ENCODE measurements around the gene PYGO1.
"Not testable (repeated sequence)": the region's sequence is repeated elsewhere in the genome, so short reads cannot be mapped to it uniquely, and the experiment has no call there.

The PYGO1 gene

GRCh38 chr15:55601374-55601773 lies 13.2 kb upstream of the PYGO1 start:
- H3K36me3 ChIP-seq (ENCODE audit: insufficient read depth, low read length): no peaks in the 10 kb centered on the region
- no peak overlapping the region for H3K4me2 ChIP-seq (ENCODE audit: low read depth, low read length, poor library complexity, severe bottlenecking)
- H3K4me1 ChIP-seq (ENCODE audit: insufficient read depth, low read length, poor library complexity, severe bottlenecking): no peaks in the 10 kb centered on the region
- no peak overlapping the region for H3K4me3 ChIP-seq (ENCODE audit: low read length, poor library complexity, severe bottlenecking)
- no peaks in the 10 kb centered on the region for H3F3A ChIP-seq (ENCODE audit: low read depth)
- H3K9me2 ChIP-seq (replicated peaks; ENCODE audit: low read depth, low read length): no peaks in the 10 kb centered on the region
- no peaks in the 10 kb centered on the region for H3K79me2 ChIP-seq (ENCODE audit: insufficient read depth, low read length)
- H2AFZ ChIP-seq (ENCODE audit: low read length): no peak overlapping the region
- no peaks in the 10 kb centered on the region for H4K20me1 ChIP-seq (ENCODE audit: insufficient read depth, low read length, poor library complexity, severe bottlenecking)
- no peaks in the 10 kb centered on the region for H3K27me3 ChIP-seq (ENCODE audit: insufficient read depth, low read length, poor library complexity, severe bottlenecking)
- TF ChIP-seq EZH2phosphoT487 (IDR thresholded peaks at IDR 0.05; ENCODE audit: borderline replicate concordance) (no peak), CTCF (conservative IDR thresholded peaks at IDR 0.05; ENCODE audit: low read length) (no peak)
- no peaks in the 10 kb centered on the region; the same call in 1 of the 2 replicates for H3K9me3 ChIP-seq (ENCODE audit: insufficient read depth, low read depth, low read length)
- H3K9ac ChIP-seq (ENCODE audit: low read depth, low read length, poor library complexity, severe bottlenecking): no peak overlapping the region

GRCh38 chr15:55599439-55599838 lies 11.3 kb upstream of the PYGO1 start:
- H2AFZ ChIP-seq (ENCODE audit: low read length): no peak overlapping the region
- H3F3A ChIP-seq (ENCODE audit: low read depth): no peaks in the 10 kb centered on the region
- H3K9ac ChIP-seq (ENCODE audit: low read depth, low read length, poor library complexity, severe bottlenecking): no peak overlapping the region
- H3K79me2 ChIP-seq (ENCODE audit: insufficient read depth, low read length): no peaks in the 10 kb centered on the region
- no peaks in the 10 kb centered on the region for H3K36me3 ChIP-seq (ENCODE audit: insufficient read depth, low read length)
- no peaks in the 10 kb centered on the region for H4K20me1 ChIP-seq (ENCODE audit: insufficient read depth, low read length, poor library complexity, severe bottlenecking)
- H3K4me2 ChIP-seq (ENCODE audit: low read depth, low read length, poor library complexity, severe bottlenecking): no peak overlapping the region
- H3K9me2 ChIP-seq (replicated peaks; ENCODE audit: low read depth, low read length): no peaks in the 10 kb centered on the region
- TF ChIP-seq CTCF (conservative IDR thresholded peaks at IDR 0.05; ENCODE audit: low read length) (no peak), EZH2phosphoT487 (IDR thresholded peaks at IDR 0.05; ENCODE audit: borderline replicate concordance) (no peak)
- no peak overlapping the region for H3K4me3 ChIP-seq (ENCODE audit: low read length, poor library complexity, severe bottlenecking)
- no peaks in the 10 kb centered on the region for H3K4me1 ChIP-seq (ENCODE audit: insufficient read depth, low read length, poor library complexity, severe bottlenecking)
- no peaks in the 10 kb centered on the region for H3K27me3 ChIP-seq (ENCODE audit: insufficient read depth, low read length, poor library complexity, severe bottlenecking)
- no peaks in the 10 kb centered on the region for H3K9me3 ChIP-seq (ENCODE audit: insufficient read depth, low read depth, low read length)

GRCh38 chr15:55593019-55593418 lies 4.9 kb upstream of the PYGO1 start:
- H3F3A ChIP-seq (ENCODE audit: low read depth); H3K4me3 ChIP-seq (ENCODE audit: low read length, poor library complexity, severe bottlenecking); H3K4me1 ChIP-seq (ENCODE audit: insufficient read depth, low read length, poor library complexity, severe bottlenecking); H3K79me2 ChIP-seq (ENCODE audit: insufficient read depth, low read length); H3K9me2 ChIP-seq (replicated peaks; ENCODE audit: low read depth, low read length); H3K9me3 ChIP-seq (ENCODE audit: insufficient read depth, low read depth, low read length); H3K27me3 ChIP-seq (ENCODE audit: insufficient read depth, low read length, poor library complexity, severe bottlenecking); H3K36me3 ChIP-seq (ENCODE audit: insufficient read depth, low read length); H3K4me2 ChIP-seq (ENCODE audit: low read depth, low read length, poor library complexity, severe bottlenecking); H2AFZ ChIP-seq (ENCODE audit: low read length); H4K20me1 ChIP-seq (ENCODE audit: insufficient read depth, low read length, poor library complexity, severe bottlenecking); H3K9ac ChIP-seq (ENCODE audit: low read depth, low read length, poor library complexity, severe bottlenecking): not testable (repeated sequence)

GRCh38 chr15:55590788-55591187 lies 2.6 kb upstream of the PYGO1 start:
- H3K27me3 ChIP-seq (ENCODE audit: insufficient read depth, low read length, poor library complexity, severe bottlenecking): no peaks in the 10 kb centered on the region
- H3K4me2 ChIP-seq (ENCODE audit: low read depth, low read length, poor library complexity, severe bottlenecking): peak overlapping the region; percentile 32
- no peaks in the 10 kb centered on the region for H3K9me3 ChIP-seq (ENCODE audit: insufficient read depth, low read depth, low read length)
- no peak overlapping the region for H2AFZ ChIP-seq (ENCODE audit: low read length)
- no peaks in the 10 kb centered on the region for H3K36me3 ChIP-seq (ENCODE audit: insufficient read depth, low read length)
- H3K4me3 ChIP-seq (ENCODE audit: low read length, poor library complexity, severe bottlenecking): no peak overlapping the region
- TF ChIP-seq EZH2phosphoT487 (IDR thresholded peaks at IDR 0.05; ENCODE audit: borderline replicate concordance) (no peak), CTCF (conservative IDR thresholded peaks at IDR 0.05; ENCODE audit: low read length) (no peak)
- peaks cover 13% of the 10 kb centered on the region for H3K4me1 ChIP-seq (ENCODE audit: insufficient read depth, low read length, poor library complexity, severe bottlenecking)
- no peaks in the 10 kb centered on the region for H3K9me2 ChIP-seq (replicated peaks; ENCODE audit: low read depth, low read length)
- no peaks in the 10 kb centered on the region for H4K20me1 ChIP-seq (ENCODE audit: insufficient read depth, low read length, poor library complexity, severe bottlenecking)
- H3F3A ChIP-seq (ENCODE audit: low read depth): 0 out of 2 replicates have a peak, but pooled peaks cover 5% of the 10 kb centered on the region
- H3K9ac ChIP-seq (ENCODE audit: low read depth, low read length, poor library complexity, severe bottlenecking): no peak overlapping the region
- no peaks in the 10 kb centered on the region for H3K79me2 ChIP-seq (ENCODE audit: insufficient read depth, low read length)
